GM12891 (cell line): ENCODE results near the gene PHF10.

Experiments
- DNase-seq: peaks from one replicate; pipeline ENCODE4 v3.0.0; 2011; ENCODE audit warnings: low spot score; ENCODE audit not compliant: insufficient read length
- FAIRE-seq: peaks from 2 replicates; lab custom pipeline; 2011; peaks lifted over from hg19 to GRCh38; lab: Jason Lieb, UNC
- PAX5 ChIP-seq: IDR thresholded peaks from 2 replicates; pipeline ENCODE4 v1.6.1; 2011; ENCODE audit warnings: low read length, moderate library complexity, mild to moderate bottlenecking; ENCODE audit not compliant: insufficient read depth, severe bottlenecking
- POLR2A ChIP-seq: IDR thresholded peaks from 2 replicates; pipeline ENCODE4 v1.6.1; 2011; ENCODE audit warnings: low read depth, low read length, control low read depth
- POLR2AphosphoS5 ChIP-seq: IDR thresholded peaks from 2 replicates; pipeline ENCODE4 v1.6.1; 2011; ENCODE audit warnings: low read depth, low read length, control low read depth
- POU2F2 ChIP-seq: IDR thresholded peaks from 2 replicates; pipeline ENCODE4 v1.6.1; 2011; ENCODE audit warnings: low read depth, mild to moderate bottlenecking, control low read depth, low read length, moderate library complexity
- SPI1 ChIP-seq: IDR thresholded peaks from 2 replicates; pipeline ENCODE4 v1.6.1; 2011; ENCODE audit warnings: low read depth, low read length, control low read depth
- TAF1 ChIP-seq: IDR thresholded peaks from 2 replicates; pipeline ENCODE4 v1.6.1; 2011; ENCODE audit warnings: low read depth, low read length, control low read depth

PHF10 gene

GRCh38 chr6:169723991-169724493 lies 258 bp downstream of the PHF10 start:
- DNase-seq = peak; percentile 30
- TF ChIP-seq POLR2A (no peak), POLR2AphosphoS5 (no peak), PAX5 (no peak), TAF1 (no peak), SPI1 (no peak)
- FAIRE-seq = no peak

GRCh38 chr6:169723200-169723909 lies 945 bp downstream of the PHF10 start:
- no peak for FAIRE-seq

GRCh38 chr6:169722362-169723199 lies 1.7 kb downstream of the PHF10 start:
- DNase-seq (no peak), FAIRE-seq (peak; percentile 87)
- no peak for TF ChIP-seq POLR2A
- TF ChIP-seq POLR2AphosphoS5 = no peak
- no peak for TF ChIP-seq PAX5
- TF ChIP-seq TAF1 = no peak
- TF ChIP-seq SPI1 = no peak
- no peak for TF ChIP-seq POU2F2

More at GRCh38 chr6:169723200-169723909, 945 bp downstream of the PHF10 start:
- peak; percentile 49 for DNase-seq
- TF ChIP-seq POLR2AphosphoS5 (no peak), PAX5 (no peak), SPI1 (no peak), TAF1 (no peak), POU2F2 (no peak), POLR2A (no peak)

GRCh38 chr6:169720207-169720855 lies 4.0 kb downstream of the PHF10 start:
- DNase-seq (no peak), FAIRE-seq (no peak)
- TF ChIP-seq SPI1 (no peak), POLR2A (no peak), PAX5 (no peak), TAF1 (no peak), POU2F2 (no peak), POLR2AphosphoS5 (no peak)

- DNase-seq = no peak
- TF ChIP-seq POLR2AphosphoS5 = no peak
- TF ChIP-seq POLR2A = no peak
- no peak for TF ChIP-seq PAX5
- TF ChIP-seq POU2F2 = no peak
- TF ChIP-seq TAF1 = no peak
- no peak for TF ChIP-seq SPI1
- FAIRE-seq = no peak
These were observed 5.2 kb downstream of the PHF10 start for GRCh38 chr6:169719117-169719516.

GRCh38 chr6:169714595-169714994 lies 9.7 kb downstream of the PHF10 start:
- DNase-seq (no peak), FAIRE-seq (no peak)
- TF ChIP-seq POLR2A (no peak), POU2F2 (no peak), TAF1 (no peak), POLR2AphosphoS5 (no peak)

- no peak for TF ChIP-seq POU2F2
- TF ChIP-seq SPI1 = no peak
- DNase-seq = no peak
- no peak for FAIRE-seq
These were observed 10.1 kb downstream of the PHF10 start for GRCh38 chr6:169714178-169714577.

GRCh38 chr6:169710009-169710408 lies 14.3 kb downstream of the PHF10 start:
- FAIRE-seq (no peak), DNase-seq (no peak)
- TF ChIP-seq SPI1 (no peak), POLR2AphosphoS5 (no peak), POU2F2 (no peak), POLR2A (no peak), TAF1 (no peak), PAX5 (no peak)

- TF ChIP-seq POLR2A (no peak), TAF1 (no peak), PAX5 (no peak), POLR2AphosphoS5 (no peak), SPI1 (no peak), POU2F2 (no peak)
- no peak for FAIRE-seq
These were observed 15.0 kb downstream of the PHF10 start for GRCh38 chr6:169709293-169709692.

GRCh38 chr6:169707772-169708171 lies 16.5 kb downstream of the PHF10 start:
- DNase-seq (no peak), FAIRE-seq (peak; percentile 56)
- TF ChIP-seq POU2F2 (no peak), TAF1 (no peak), POLR2AphosphoS5 (no peak), POLR2A (no peak), PAX5 (no peak), SPI1 (no peak)

More at GRCh38 chr6:169709293-169709692, 15.0 kb downstream of the PHF10 start:
- DNase-seq = no peak
